ENCODE results near the gene CNOT2.

CNOT2 gene

GRCh38 chr12:70307868-70308267, 64.6 kb downstream of the CNOT2 start:
- DNase-seq = no peak

- DNase-seq = no peak
Observed at GRCh38 chr12:70309348-70309747, 66.1 kb downstream of the CNOT2 start.

GRCh38 chr12:70314145-70314544, 70.9 kb downstream of the CNOT2 start:
- DNase-seq = no peak

DNA sequence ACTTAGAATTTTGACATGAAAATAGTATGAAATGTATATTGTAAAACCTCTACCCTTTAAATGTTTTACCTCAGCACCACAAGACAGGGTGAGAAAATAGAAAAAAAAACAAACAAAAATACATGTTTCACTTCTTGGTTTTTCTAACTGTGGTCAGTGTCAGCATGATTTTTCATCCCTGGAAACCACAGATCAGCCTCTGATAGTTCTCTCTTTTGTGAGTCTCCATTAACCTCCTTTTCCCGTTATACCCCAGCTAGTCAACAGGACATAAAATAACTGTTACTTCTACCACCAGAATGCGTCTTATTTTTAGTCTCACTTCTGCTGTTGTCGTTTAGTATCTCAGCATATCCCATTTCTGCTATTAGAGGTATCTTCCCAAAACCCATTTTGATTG, 74.5 kb downstream of the CNOT2 start:
- DNase-seq = peak; percentile 71

- no peak for DNase-seq
Observed at GRCh38 chr12:70319605-70320004, 76.4 kb downstream of the CNOT2 start.

DNA sequence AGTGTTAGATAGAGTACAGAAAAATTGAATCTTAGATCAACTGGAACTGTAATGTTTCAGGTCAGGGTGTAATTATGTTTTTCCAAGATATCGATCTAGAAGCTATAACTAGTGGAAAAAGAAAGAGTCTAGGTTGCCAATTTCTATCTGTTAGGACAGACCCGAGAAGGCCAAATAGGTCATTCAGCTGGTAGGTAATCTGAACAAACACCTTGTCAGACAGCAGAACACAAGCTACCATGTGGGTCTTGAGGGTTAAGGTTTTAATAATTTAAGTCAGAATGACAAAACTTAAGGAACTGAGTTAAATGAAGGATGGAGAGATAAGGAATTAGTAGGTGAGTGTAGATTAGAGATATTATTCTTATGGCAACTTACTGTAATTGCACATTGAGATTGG, 78.0 kb downstream of the CNOT2 start:
- DNase-seq = no peak

- DNase-seq = no peak
Observed at GRCh38 chr12:70327541-70327940, 84.3 kb downstream of the CNOT2 start.

DNA sequence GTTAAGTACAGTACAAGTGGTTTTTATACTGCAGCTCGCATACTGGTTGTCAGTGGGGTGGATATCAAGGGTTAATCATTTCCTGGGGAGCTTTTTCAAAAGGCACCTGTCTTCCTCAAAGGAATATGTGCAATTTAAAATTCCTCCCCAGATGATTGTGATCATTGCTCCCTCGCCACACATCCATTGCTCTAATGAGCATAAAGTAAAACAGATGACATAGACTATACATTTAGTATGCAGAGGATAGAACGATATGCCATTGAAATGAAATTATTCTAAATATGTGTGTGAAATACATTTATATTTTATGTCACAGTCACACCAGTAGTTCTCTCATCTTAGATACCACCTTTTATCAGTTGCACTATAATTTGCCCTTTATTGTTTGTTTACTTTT, 86.5 kb downstream of the CNOT2 start:
- no peak for DNase-seq

DNA sequence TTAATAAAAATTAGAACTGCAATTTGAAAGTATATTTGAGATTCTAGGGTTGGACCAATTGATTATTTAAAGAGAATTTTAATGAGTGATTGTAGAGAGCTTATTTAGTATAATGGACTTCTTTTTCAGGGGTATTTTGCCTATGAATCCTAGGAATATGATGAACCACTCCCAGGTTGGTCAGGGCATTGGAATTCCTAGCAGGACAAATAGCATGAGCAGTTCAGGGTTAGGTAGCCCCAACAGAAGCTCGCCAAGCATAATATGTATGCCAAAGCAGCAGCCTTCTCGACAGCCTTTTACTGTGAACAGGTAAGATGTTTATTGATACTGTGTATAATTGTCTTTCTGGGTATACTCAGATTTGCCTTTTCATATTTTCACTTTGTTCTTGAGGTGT, 86.9 kb downstream of the CNOT2 start:
- no peak for DNase-seq

- DNase-seq = no peak
Observed at GRCh38 chr12:70332236-70332635, 89.0 kb downstream of the CNOT2 start.

GRCh38 chr12:70334742-70335141, 91.5 kb downstream of the CNOT2 start:
- no peak for DNase-seq

DNA sequence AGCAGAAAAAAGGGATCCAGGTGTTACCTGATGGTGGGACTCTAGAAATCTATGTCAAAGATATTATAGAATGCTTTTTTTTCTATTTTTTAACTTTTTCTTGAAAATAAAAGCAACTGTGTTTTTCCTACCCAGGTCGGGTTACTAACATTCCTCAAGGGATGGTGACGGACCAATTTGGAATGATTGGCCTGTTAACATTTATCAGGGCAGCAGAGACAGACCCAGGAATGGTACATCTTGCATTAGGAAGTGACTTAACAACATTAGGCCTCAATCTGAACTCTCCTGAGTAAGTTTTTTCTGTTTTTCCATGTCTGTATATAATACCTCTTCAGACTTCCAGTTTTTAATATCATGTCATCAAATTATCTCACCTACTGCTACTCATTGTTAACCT, 95.3 kb downstream of the CNOT2 start:
- no peak for DNase-seq

DNA sequence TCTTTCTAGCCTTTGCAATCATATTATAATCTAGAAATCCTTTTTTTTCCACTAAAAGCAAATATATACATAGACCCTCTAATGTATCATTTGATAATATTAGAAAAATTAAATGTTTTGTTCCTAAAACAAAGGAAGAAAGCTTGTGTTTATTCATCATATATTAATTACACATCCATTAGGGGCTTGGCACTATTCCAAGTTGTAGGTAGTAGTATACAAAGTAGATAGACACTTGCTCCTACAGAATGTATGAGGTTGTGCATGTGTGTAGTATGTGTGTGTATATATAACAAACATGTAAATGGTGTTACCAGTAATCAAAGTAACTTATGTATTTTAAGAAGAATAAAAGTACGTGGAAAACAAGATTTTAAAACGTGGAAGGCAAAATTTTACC, 107.8 kb downstream of the CNOT2 start:
- no peak for DNase-seq

DNA sequence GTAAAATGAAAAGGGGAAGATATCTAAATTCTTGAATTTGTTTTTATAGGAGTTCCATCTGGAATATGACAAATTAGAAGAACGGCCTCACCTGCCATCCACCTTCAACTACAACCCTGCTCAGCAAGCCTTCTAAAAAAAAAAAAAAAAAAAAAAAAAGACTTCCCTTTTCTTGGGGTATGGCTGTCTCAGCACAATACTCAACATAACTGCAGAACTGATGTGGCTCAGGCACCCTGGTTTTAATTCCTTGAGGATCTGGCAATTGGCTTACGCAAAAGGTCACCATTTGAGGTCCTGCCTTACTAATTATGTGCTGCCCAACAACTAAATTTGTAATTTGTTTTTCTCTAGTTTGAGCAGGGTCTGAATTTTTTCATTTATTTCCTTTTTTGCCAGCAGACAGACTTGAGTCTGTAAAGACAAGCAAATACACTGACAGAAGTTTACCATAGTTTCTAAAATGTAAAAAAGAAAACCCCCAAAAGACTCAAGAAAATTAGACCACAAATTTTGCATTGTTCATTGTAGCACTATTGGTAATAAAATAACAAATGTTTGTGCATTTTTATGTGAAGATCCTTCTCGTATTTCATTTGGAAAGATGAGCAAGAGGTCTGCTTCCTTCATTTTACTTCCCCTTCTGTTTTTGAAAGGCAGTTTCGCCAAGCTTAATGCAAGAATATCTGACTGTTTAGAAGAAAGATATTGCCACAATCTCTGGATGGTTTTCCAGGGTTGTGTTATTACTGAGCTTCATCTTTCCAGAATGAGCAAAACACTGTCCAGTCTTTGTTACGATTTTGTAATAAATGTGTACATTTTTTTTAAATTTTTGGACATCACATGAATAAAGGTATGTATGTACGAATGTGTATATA, 110.8 kb downstream of the CNOT2 start:
- no peak for DNase-seq

DNA sequence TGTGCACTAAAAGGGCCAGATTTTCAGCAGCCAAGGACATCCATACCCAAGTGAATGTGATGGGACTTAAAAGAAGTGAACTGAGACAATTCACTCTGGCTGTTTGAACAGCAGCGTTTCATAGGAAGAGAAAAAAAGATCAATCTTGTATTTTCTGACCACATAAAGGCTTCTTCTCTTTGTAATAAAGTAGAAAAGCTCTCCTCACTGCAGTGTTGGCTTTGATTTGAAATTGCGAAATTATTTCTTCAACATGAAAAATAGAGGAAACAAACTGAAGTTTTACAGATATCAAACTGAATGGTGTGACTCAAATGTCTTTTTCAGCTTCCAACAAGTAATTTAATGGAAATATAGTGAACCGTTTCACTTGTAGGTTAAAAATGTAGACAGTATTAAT, 111.6 kb downstream of the CNOT2 start:
- no peak for DNase-seq

GRCh38 chr12:70355972-70356371, 112.7 kb downstream of the CNOT2 start:
- DNase-seq = no peak

DNA sequence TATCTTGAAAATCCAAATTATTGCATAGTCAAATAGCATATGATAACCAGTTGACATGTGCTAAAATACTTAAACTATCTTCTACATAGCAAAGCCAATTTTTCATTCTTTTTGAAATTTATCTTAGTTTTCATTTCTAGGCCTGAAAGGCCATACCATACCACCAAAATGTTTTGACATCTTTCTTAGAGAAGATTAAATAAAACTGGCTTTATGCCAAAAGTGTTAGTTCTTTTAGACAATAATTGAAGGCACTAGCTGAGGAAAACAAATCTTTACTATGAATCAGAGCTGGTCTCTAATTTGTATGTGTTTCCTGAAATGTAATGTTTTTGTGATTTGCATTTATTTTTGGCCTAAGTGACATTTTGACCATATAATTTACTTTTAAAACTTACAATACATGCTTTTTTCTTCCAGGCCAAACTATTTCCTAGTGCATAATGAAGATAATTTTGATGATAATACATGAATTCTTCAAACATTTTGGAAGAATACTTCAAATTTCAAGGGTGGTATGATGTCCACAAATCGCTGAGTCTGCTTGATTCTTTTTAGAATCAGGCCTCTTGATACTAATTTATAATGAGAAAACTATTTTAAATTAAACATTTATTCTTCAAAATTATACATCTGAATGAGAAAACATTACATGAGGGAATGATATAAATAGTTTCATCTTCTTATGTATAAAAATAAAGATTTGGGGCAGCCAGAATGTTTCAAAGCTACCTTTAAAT, 116.4 kb downstream of the CNOT2 start:
- no peak for DNase-seq

DNA sequence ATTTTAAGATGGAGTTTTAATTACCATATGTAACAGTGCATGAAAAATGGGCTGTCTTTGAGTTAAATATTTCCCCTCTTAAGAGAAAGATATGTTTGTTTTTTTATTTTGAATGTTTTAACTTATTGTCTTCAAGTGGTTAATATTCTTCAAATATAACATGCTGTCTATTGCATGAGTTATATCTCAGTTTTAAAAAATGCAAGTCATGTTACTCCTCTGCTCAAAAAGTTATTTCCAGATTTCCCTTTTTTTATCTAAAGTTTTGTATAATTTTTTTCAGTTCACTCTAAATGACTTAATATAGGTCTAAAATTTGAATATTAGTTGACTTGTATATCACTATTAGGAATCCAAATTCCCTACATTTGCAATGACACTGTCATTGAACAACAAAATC, 117.0 kb downstream of the CNOT2 start:
- no peak for DNase-seq

- no peak for DNase-seq
Observed at GRCh38 chr12:70364695-70365397, 121.6 kb downstream of the CNOT2 start.

DNA sequence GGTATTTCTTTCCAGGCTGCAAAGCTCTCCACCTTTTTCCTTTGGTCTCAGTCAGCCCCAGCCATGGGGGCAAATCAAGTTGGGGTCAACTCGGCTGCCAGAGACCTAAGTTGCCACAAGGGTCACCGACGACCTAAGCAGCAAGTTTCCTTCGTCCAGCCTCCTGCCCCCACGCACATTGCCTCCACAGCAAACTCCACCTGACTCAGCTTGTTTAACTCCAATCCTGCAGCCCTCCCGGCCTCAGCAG, 122.1 kb downstream of the CNOT2 start:
- DNase-seq = no peak

DNA sequence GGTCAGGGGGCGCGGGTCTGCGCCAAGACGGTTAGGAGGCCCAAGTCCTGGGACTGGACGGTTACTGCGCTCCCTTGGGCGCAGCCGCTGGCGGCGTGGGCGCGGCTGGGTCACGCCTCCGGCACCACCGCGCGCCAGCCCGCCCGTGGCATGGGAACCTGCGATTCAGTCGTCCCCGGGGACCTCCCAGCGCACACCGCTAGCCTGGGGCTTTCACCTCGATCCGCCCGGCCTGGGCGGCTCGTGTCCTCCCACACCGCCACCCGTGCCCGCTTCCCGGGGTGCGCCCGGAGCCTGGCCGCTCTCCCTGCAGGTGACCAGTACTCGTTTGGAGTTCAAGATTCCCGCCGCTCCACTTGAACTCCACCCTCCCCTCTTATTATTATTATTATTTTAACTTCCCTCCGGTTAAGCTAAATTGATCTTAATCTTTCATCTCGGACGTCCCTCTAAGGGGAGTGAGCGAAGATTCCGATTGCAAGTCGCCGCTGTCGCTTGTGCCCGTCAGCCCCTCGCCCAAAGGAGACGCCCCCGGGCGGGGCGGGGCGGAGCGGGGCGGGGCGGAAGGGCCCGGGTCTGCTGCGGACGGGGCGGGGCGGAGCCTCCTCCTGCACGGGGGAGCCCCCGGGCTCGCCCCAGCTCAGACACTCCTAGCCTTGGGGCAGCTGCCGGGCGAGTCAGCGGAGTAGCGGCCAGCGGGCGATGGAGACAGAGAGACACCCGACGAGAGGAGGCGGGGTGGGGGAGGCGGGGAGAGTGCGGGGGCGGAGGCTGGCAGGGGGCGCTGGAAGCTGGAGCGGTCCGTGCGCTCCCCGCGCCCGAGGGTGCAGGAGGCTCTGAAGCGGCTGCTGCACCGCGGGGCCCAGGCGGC, 122.7 kb downstream of the CNOT2 start, which contains the start of gene KCNMB4:
Gene KCNMB4 (plus strand): TSS at position 643 of the 871 bp plus-strand sequence. CDS start 445 bp downstream, outside the sequence.
- DNase-seq = peak; percentile 51

GRCh38 chr12:70366581-70367257, 123.5 kb downstream of the CNOT2 start:
- peak; percentile 62 for DNase-seq
